CD4-positive, alpha-beta T cell treated with Interferon gamma for 1 hour (primary cell): ENCODE results near the gene NCK1.

ENCODE experiments used
- DNase-seq: peaks from one replicate; pipeline ENCODE4 v3.0.0-alpha.2; 2020

Gene NCK1

GRCh38 chr3:136990826-136991225 lies 128.8 kb downstream of the NCK1 start:
- DNase-seq, result no peak

GRCh38 chr3:136992115-136992514 lies 130.1 kb downstream of the NCK1 start:
- no peak for DNase-seq

GRCh38 chr3:136994772-136995516 lies 132.9 kb downstream of the NCK1 start:
- DNase-seq, result no peak

- no peak for DNase-seq
These were observed 133.6 kb downstream of the NCK1 start for GRCh38 chr3:136995652-136996051.
